Measurements from ENCODE around the gene SNX7.

The SNX7 gene

DNA sequence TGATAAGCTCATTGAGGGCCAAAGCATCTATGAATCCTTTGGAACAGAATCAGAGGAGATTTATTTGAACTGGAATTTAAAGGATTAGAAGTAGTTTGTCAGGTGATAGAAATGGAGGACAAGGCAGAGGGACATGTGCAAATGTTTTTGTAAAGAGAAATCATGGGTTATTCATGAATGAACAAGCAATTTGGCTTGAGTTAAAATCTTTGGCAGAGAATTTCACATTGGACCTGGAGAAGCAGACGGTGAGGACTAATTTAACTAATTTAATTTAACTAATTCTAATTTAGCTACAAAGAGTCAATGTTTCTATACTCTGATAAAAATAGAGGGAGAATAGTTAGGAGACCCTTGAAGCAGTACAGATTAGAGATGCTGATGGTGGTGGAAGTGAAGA is 36.3 kb downstream of the SNX7 start:
- no peak for DNase-seq

DNA sequence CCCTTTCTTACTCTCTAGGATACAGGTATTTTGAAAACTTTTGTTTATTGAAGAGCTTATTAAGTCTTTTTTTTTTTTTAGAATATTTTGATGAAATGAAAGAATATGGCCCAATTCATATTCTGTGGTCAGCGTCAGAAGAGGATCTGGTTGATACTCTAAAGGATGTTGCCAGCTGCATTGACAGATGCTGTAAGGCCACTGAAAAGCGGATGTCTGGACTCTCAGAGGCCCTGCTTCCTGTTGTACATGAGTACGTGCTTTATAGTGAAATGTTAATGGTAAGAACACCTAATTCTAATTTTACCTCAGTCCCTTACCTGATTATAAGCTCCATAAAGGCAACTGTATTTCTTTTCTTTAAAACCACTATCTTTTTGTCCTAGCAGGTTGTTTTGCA is 37.1 kb downstream of the SNX7 start:
- no peak for DNase-seq

DNA sequence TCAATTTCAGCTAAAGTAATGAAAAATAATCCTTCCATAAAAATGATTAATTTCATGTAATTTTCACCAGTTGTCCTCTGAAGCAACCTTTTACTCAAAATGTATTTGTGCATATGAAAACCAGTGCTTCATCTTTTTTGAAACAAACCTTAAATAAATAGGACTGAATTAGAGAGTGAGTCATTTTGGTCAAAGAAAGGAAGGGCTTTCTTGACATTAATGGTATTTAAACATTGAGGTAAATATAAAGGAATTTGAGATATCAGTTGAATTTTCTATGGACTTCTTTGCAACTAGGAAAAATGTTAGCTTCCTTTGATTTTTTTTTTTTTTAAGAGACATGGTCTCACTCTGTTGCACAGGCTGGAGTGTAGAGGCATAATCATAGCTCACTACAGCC is 38.7 kb downstream of the SNX7 start:
- DNase-seq = no peak

DNA sequence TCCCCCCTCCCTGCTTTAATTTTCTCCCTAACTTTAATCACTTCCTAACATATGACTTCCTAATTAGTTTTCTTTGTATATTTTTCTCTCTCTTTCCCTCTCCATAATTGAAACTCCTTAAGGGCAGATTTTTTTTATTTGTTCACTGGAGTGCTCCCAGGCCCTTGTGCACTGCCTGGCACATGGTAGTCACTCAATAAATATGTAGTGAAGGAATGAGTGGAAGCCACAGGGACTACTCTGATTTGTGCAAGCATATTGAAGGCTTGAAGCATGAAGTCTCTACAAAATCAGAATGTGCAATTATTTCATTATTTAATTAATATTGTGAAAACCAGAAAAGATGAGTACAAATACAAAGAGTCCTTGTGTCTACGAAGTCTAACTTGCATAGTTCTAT is 41.5 kb downstream of the SNX7 start:
- DNase-seq = no peak

DNA sequence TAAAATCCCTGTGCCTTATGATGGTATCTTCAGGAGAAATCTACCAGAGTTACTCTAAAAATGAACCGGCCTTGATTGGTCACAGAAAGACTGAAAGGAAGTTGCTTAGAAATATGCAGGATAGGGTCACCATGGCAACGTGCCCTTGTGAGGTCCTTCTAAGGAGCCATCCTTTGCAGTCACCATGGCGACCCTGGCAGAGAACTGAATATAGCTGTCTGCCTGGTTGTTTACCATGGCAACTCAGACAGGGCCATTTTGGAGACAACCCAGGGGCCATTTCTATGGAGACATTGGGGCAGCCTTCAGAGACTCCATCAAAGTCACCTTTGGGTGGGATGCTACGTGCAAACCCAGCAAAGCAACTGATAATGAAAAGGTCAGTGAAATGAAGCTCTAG is 43.0 kb downstream of the SNX7 start:
- DNase-seq = no peak

DNA sequence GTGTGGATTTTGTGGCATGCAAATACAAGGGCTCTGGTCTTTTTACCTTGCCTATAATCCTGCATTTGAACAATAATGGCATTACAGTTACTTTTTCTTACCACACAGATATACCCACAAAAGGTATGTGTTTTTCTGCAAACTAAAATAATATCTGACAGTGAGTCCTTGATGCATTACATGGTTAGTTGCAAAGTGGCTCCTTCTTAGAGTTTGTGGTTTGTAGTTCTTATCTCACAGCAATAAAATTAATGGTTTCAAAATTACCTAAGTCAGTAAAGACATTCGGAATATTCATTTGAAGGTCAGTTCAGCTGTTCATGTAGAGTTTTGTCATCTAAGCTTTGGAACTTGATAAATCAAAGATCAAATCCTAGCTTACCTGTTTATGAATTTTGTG is 43.5 kb downstream of the SNX7 start:
- DNase-seq = no peak

DNA sequence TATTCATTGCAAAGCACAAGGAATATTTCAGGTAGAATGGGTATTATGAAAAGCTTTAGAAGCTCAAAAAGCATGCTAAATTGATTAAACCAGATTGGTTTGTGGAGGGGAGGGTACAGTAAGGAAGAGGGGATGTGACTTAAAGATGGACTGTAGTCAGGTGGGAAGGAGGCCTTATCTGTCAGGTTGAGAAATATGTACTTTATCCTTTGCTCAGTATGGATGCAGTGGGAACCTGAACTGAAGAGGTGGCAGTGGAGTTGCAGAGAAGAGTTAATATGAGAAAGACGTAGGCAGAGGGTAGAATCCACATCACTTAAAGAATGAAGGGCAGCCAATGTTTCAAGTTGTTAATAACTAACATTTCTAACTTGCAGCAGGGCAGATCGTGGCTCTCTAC is 44.1 kb downstream of the SNX7 start:
- DNase-seq = no peak

DNA sequence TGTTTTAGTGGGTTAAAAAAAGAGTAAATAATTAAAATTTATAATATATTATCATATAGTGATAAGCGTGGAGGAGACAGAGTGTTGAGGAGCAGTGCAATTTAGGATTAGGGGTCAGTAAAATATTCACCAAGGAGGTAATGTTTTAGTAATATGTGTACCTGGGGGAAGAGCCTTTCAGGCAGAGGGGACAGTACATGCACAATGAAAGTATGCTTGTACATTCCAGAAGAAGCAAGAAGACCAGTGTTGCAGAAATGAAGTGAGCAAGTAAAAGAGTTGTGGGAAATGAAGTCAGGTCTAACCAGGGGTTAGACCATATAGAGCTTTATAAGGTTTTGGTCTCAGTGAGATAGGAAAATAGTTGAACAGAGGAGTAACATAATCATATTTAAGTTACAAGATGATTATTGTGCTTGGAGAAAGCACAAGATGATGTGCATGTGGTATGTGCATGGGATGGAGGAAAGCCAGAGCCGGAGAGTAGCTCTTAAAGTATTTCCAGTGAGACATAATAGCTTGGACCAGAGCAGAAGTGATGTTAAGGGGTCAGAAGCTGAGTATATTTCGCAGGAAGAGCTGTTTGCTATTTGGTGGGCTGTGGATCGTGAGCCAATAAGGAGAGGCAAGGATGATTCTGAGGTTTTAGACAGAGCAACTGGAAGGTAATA is 44.8 kb downstream of the SNX7 start:
- no peak for DNase-seq

DNA sequence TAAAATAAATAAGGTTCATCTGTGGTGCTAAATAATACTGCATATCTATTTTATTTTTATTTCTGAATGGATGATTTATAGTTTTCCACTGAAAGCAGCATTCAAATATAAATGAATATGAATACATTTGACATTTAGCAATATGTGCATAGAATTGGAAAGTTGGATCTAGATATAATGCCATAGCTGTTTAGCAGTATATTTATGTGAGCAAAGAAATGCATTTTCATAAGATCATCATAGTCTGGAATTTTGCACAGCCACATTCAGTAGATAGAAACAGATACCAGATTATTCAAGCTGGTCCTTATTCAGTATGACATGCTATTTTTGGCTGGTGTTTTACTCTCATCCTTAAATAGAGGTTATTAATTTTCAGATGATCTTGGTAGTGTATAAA is 46.0 kb downstream of the SNX7 start:
- DNase-seq = no peak

DNA sequence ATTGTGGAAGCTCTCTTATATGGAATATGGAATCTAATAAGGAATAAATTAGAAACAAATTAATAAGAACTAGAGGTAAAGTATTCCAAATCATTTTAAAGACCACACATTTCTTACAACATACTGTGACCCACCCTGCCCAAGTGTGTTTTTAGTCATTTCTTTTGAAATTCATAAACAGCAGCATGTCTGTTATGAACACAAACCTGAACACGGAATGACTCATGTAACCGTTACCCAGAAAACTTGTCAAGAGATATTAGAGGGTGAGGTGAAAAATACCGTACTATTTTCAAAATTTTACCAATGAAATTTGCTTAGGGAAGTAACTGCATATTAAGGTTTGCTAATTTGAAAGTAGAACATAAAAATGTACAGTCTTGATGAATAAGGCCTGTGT is 48.4 kb downstream of the SNX7 start:
- DNase-seq = no peak

DNA sequence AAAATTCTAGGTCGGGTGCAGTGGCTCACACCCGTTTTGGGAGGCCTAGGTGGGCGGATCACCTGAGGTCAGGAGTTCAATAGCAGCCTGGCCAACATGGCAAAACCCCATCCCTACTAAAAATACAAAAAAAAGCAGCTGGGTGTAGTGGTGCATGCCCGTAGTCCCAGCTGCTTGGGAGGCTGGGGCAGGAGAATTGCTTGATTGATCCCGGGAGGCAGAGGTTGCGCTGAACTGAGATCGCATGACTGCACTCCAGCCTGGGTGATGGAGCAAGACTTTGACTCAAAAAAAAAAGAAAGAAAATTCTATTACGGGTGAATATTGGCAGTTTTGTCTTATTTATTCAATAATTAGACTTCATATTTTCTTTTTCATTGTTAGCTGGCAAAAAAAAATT is 62.1 kb downstream of the SNX7 start:
- DNase-seq = no peak

DNA sequence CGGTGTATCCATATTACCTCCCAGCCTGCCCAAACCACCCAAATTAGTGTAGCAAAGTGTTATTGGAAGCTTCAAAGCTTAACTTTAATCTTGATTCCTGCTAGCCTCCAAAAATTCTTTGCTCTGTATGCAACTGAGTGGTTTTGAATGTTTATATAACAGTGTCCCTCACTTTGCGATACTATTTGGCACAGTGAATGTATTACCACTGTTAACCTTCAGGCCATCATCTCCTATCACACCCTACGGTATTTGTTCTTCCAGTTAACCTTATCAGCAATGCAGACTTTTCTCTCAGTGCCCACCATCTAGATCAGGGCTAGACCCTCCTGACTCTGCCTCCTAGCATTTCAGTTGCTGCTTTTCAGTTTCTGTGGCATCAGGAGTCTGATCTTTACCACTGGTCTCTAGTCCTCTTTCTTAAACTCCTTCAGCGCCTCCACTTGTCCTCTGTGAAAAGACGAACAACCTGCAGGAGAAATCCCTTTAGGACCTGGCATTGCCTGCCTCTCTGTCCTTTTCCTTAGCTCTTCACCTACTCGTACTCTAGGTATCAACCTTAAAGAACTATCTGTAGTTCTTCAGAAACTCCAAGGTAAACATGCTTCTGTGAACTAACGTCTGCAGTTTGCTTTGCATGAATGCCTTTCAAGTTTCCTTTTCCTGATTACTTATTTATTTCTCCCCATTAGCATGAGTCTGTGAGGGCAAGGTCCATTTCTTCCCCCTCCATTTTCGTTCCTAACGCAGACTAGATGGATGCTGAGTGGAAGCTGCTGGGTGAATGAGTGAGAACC is 71.7 kb downstream of the SNX7 start:
- no peak for DNase-seq

DNA sequence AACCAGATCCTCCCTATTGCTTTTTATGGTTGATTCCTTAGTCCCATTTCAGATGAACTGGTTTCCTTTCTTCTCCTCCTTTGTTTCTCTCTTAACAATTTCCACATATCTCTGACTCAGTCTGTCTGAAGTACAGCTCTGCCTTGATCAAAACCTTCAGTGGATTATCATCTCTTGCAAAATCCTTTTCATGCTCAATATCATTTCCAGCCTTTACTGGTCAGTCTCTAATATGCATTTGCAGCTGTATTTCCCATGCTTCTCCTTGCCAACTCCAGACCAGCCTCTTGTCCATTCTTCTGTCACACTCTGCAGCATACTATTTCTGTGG is 72.2 kb downstream of the SNX7 start:
- no peak for DNase-seq

DNA sequence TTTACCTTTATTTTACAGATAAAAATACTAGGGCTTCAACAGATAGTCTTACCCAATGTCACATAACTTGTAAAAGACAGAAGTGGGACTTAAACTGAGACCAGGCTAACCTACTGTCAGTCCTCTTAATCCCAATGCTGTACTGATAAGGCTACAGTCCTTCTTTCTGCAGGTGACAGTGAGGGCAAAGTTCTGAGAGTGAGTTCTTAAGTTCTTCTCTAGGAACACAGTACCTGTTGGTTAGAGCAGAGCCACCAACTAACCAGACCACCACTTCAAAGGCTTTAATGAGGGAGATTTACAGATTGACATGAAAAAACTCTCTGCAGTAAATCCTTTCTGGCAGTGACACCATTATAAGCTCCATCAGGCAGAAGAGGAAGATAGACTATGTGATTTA is 74.2 kb downstream of the SNX7 start:
- no peak for DNase-seq

DNA sequence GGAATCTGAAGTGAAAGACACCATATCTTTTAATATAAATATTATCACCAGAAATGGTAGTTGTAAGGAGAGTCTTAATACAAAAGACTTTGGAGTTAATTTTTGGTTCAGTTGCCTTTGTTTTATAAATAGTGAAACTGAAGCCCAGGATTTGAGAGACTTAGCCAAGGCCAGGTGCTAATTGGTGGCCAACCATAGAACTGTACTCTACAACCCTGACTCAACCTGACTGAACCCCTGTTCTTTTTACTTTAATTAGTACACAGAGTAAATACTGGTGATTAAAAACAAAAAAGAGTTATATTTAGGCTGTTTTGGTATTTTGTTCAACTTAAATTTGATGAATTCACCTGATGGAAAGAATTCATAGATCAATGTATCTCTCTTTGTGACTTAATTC is 76.3 kb downstream of the SNX7 start:
- no peak for DNase-seq

DNA sequence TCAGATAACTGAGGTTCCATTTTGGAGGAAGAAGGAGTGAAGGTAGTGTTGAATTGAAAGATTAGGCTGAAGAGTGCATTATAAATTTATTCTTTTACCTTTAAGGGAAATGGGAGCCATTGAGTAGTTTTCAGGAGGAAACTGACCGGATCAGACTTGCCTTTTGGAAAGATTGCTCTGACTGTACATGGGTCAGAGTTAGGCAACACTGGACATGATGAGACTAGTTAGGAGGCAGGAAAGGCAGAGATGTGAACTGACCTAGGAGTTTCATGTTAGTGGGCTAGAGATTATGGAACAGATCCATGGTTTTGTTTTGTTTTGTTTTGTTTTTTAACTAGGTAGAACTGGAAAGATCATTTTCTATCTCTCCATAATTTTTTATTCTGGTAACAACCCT is 78.2 kb downstream of the SNX7 start:
- DNase-seq = no peak

DNA sequence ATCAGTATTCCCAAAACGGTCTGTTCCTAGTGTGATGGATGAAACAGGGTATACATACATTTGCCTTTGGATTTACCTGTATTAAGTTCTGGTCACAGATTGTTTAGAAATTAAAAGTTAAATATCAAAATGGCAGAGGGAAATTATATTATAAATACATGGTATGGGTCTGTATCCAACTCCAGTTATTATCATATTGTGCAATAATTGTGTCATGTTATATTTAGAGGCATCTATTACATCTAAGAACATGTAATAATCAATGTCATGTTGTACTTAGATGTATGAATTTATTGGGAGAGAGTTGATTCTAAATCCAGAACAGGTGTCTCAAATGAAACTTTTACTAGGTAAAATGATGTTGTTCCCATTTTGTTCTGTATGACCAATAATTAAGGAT is 79.6 kb downstream of the SNX7 start:
- DNase-seq = no peak

DNA sequence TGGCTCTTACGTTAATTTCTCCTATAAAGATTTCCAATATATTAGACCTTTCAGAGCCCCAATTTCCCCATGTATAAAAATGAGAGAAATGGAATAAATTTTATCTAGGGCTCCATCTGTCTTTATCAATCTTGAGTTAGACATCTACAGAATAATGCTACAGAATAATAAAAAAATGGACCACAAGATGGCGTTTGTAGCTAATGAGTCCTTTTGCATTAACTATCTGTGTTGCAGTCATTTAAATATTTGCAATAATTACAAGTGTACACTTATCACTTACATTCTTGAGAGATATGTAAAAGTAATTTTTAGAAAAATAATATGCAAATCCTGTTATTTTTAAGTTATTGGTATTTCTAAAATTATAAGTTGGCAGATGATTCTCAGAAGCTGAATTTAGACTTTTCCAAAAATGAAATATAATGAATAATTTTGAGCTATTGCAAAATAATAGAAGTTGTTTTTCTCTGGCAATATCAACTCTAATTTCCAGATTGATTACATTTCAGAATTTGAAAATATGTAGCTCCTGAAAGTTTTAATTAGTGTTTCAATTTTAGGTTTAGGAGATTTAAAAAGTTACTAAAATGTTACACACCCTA is 87.7 kb downstream of the SNX7 start:
- DNase-seq = no peak

DNA sequence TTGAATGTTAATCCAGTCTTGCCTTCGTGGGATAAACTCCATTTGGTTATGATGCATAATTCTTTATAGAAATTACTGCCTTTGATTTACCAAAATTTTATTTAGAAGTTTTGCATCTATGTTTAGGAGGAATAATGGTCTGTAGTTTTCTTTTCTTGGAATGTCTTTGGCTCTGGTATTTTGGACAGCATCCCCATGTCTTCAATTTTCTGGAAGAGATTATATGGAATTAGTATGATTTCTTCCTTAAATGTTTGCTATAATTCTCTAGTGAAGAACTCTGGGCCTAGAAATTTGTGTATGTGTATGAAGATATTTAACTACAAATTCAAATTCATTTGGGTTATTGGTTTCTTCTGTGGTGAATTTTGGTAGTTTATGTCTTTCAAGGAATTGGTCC is 92.7 kb downstream of the SNX7 start:
- no peak for DNase-seq

DNA sequence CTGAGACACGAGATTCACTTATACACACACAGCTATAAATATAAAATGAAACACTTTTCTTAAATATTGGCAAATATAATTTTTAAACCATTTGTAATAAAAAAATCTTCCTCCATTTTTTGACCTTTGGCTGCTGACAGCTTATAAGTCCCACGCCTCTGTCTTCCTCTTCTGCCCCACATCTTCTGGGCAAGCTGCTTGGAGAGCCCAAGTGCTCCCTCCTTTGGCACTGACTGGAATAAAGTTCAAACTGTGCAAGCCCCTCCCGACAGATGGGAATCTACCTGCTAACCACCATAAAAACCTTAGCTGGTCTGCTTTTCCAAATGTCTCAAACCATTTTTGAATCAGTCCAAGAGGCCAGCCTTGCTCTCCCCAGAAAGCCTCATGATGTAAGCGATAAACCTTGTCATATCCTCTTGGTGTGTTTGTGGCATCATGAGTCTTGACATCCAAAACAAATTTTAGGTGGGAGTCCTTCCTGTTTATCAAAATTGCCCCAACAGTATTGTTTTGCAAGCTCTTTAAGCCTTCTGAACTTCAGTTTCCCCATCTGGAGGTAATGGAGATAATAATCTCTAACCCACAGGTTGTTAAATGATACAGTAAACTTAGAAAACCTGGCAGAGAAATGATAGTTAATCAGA is 99.8 kb downstream of the SNX7 start:
- no peak for DNase-seq

DNA sequence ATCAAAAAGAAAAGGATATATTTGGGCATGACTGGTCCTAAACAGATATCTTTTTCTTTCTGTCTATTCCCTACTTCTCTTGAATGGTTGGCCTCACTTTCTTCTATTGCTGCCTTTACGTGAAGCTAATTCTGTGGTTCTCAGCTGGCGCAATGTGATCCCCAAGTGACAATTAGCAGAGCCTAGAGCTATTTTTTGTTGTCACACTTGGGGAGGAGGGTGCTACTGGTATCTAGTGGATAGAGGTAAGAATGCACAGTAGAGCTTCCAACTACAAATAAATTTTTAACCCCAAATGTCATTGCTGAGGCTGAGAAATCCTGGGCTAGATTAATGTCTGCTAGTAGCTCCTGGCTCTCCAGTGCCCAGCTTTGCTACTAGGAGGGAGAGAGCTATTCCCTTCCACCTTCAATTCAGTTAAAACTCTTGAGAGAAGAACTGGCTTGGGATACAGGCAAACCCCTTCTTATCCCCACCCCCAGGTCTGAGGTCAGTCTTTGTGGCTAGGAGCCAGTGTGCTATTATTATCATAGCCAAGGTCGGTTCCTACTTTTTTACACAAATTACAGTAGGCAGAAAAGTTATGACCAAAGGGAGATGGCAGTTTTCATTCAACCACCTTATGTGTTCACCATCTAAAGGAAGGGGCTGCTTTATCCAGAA is 102.1 kb downstream of the SNX7 start:
- DNase-seq = peak; percentile 28

DNA sequence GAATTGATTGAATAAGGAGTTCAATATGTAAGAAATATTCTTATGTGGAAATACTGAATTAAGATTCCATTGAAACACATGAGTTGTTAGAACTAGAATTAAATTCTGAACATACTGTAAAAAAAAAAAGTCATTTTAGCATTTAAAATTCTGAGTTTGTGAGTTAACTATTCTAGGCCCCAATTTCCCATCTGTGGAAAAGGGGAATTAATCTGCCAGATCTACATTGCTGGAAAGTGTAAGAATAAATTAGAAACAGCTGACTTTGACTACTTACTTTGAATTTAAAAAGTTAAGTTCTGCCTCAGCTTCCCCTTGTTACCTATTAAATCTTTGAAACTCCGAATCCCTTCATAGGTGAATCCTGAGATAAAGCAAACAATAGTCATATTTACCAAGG is 103.0 kb downstream of the SNX7 start:
- DNase-seq = no peak

DNA sequence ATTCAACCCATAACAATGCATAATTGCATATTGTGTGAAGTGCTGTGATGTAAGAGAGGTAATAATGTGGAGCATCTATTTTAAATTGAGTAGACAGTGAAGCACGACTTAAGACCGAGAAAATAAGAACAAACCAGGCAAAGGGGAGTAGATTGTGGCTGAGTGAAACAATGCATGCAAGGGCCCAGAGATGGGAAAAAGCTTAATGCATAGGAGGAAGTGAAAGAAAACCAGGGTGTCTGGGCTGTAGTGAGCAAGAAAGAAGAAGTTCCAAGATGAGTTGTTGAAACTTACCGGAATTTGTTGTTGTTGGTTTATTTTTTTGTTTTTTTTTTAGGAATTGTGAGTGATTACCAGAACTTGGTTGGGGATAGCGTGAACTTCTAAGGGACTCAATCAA is 104.7 kb downstream of the SNX7 start:
- DNase-seq = no peak

DNA sequence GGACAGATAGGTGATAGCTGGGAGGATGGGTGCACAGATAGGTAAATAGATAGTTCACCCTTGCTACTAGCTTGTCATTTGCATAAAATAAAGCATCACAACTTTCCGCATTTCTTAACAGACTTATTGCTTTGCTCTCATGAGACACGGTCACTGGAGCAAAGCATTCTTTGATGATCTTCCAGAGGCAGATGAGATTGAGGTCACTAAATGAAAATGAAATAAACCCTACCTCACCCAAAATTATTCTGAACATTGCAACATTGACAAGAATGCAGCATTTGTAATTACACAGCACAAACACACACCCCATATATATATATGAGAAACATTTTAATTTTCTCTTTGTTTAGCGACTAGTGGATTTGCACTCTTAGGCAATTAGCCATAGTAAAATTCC is 107.6 kb downstream of the SNX7 start:
- DNase-seq = no peak
